GM12878 (cell line): ENCODE results near the gene ARHGEF7. TPM values are rescaled to one million over a fixed set of nuclear protein-coding genes. Genes with fewer than 3 reads are reported as not detected.

ENCODE experiments used
- ATAC-seq: fragments of 200-7000 bp; cut with Tn5 transposase; 3 replicates; pipeline ENCODE4 v1.9.1; 2020; ENCODE audit warnings: mild to moderate bottlenecking, moderate library complexity
- BruUV-seq: library from RNA; stranded (reverse); fragments of 400-500 nt; replicated peaks from 2 replicates; lab custom pipeline; 2021; lab: Mats Ljungman, UMichigan
- CTCF ChIA-PET: fragments of 300-600 bp; sonication (Branson Sonifier 250); formaldehyde crosslinking; extraction: SDS; loops from one replicate; lab custom pipeline; 2021; ENCODE audit warnings: inconsistent platforms; lab: Yijun Ruan, JAX
- POLR2A ChIA-PET: fragments of 350-600 bp; formaldehyde crosslinking; extraction: SDS; loops from one replicate; lab custom pipeline; 2021; ENCODE audit warnings: inconsistent platforms; lab: Charles Lee
- RAD21 ChIA-PET: fragments of 300-600 bp; sonication (Branson Sonifier 250); formaldehyde crosslinking; loops from one replicate; lab custom pipeline; 2023; ENCODE audit warnings: antibody characterized with exemption; ENCODE audit not compliant: unreplicated experiment; lab: Charles Lee
- SMC1A ChIA-PET: fragments of 300-600 bp; sonication (Branson Sonifier 250); formaldehyde crosslinking; loops from one replicate; lab custom pipeline; 2023; ENCODE audit not compliant: unreplicated experiment, uncharacterized antibody; lab: Charles Lee
- DNase-seq: peaks from one replicate; pipeline ENCODE4 v3.0.0-alpha.2; 2011; ENCODE audit warnings: low read depth, low spot score
- FAIRE-seq: peaks from 3 replicates; lab custom pipeline; 2011; peaks lifted over from hg19 to GRCh38; lab: Jason Lieb, UNC
- H2AFZ ChIP-seq: 2 replicates; pipeline ENCODE4 v1.6.0; 2011; ENCODE audit warnings: low read depth, low read length, control low read depth; ENCODE audit not compliant: control insufficient read depth
- H3K27ac ChIP-seq: 2 replicates; pipeline ENCODE4 v1.5.1; 2011; ENCODE audit warnings: control low read depth; ENCODE audit not compliant: control insufficient read depth, insufficient read depth
- H3K27me3 ChIP-seq, 2 experiments: replicated peaks in 1 of 2; 2 replicates each; pipeline versions ENCODE4 v1.6.0 to v1.6.1; 2011; ENCODE audit warnings: low read length in 1 of 2; ENCODE audit not compliant: control insufficient read depth in 2 of 2, insufficient read depth in 2 of 2
- H3K36me3 ChIP-seq, 2 experiments: 2 replicates each; pipeline ENCODE4 v1.5.1; 2011; ENCODE audit warnings: low read length in 1 of 2; ENCODE audit not compliant: control insufficient read depth in 2 of 2, insufficient read depth in 2 of 2
- H3K4me1 ChIP-seq: 2 replicates; pipeline ENCODE4 v1.6.1; 2011; ENCODE audit warnings: mild to moderate bottlenecking, low read length, moderate library complexity, mixed read lengths; ENCODE audit not compliant: control insufficient read depth, insufficient read depth
- H3K4me2 ChIP-seq: 2 replicates; pipeline ENCODE4 v1.6.0; 2011; ENCODE audit warnings: control low read depth; ENCODE audit not compliant: control insufficient read depth, insufficient read depth
- H3K4me3 ChIP-seq: fragments of 200-600 bp; sonication (generic); 2 replicates; pipeline ENCODE4 v1.5.1; 2016
- H3K79me2 ChIP-seq: 2 replicates; pipeline ENCODE4 v1.6.0; 2011; ENCODE audit warnings: low read length; ENCODE audit not compliant: control insufficient read depth, insufficient read depth
- H3K9ac ChIP-seq: 2 replicates; pipeline ENCODE4 v1.8.0; 2011; ENCODE audit warnings: low read length, control low read depth, mixed read lengths; ENCODE audit not compliant: control insufficient read depth, insufficient read depth
- H3K9me3 ChIP-seq: replicated peaks from 3 replicates; pipeline ENCODE4 v1.5.1; 2011; ENCODE audit warnings: mild to moderate bottlenecking, low read length; ENCODE audit not compliant: control insufficient read depth, insufficient read depth
- H4K20me1 ChIP-seq: 2 replicates; pipeline ENCODE4 v1.6.0; 2011; ENCODE audit not compliant: control insufficient read depth, insufficient read depth
- BACH1 ChIP-seq: fragments of 450-650 bp; IDR thresholded peaks from 2 replicates; pipeline ENCODE4 v1.6.1; 2017; ENCODE audit warnings: mild to moderate bottlenecking, borderline replicate concordance
- FOXK2 ChIP-seq: fragments of 450-650 bp; IDR thresholded peaks from 2 replicates; pipeline ENCODE4 v1.6.1; 2017; ENCODE audit warnings: mild to moderate bottlenecking, moderate library complexity
- HCFC1 ChIP-seq: fragments of 150-350 bp; IDR thresholded peaks from 2 replicates; pipeline ENCODE4 v1.6.1; 2014; ENCODE audit warnings: low read length
- KAT2A ChIP-seq: conservative IDR thresholded peaks from 2 replicates; pipeline ENCODE4 v1.6.1; 2011; ENCODE audit warnings: low read depth, low read length; ENCODE audit not compliant: control insufficient read depth
- PML ChIP-seq: IDR thresholded peaks from 2 replicates; pipeline ENCODE4 v1.6.1; 2012; ENCODE audit warnings: low read length, inconsistent platforms
- RB1 ChIP-seq: fragments of 450-650 bp; formaldehyde crosslinking; IDR thresholded peaks from 2 replicates; pipeline ENCODE4 v1.6.1; 2017; ENCODE audit warnings: mild to moderate bottlenecking, borderline replicate concordance
- SPI1 ChIP-seq: IDR thresholded peaks from 2 replicates; pipeline ENCODE4 v1.6.1; 2011; ENCODE audit warnings: low read depth, mild to moderate bottlenecking, low read length, moderate library complexity, borderline replicate concordance; ENCODE audit not compliant: insufficient read depth
- SRF ChIP-seq, 2 experiments: IDR thresholded peaks; 2 replicates each; pipeline ENCODE4 v1.6.1; 2011; ENCODE audit warnings: low read depth in 2 of 2, low read length in 2 of 2, mild to moderate bottlenecking in 1 of 2, moderate library complexity in 1 of 2
- SUPT20H ChIP-seq: IDR thresholded peaks from 2 replicates; pipeline ENCODE4 v1.6.1; 2011; ENCODE audit warnings: low read depth, mild to moderate bottlenecking, low read length, moderate library complexity, borderline replicate concordance; ENCODE audit not compliant: control insufficient read depth
- TBL1XR1 ChIP-seq: IDR thresholded peaks from 2 replicates; pipeline ENCODE4 v1.6.1; 2012; ENCODE audit warnings: low read depth, low read length, improper control_type of control experiment
- ZNF217 ChIP-seq: fragments of 450-650 bp; IDR thresholded peaks from 2 replicates; pipeline ENCODE4 v1.6.1; 2017; ENCODE audit warnings: antibody characterized with exemption, mild to moderate bottlenecking
- ZNF592 ChIP-seq: fragments of 450-650 bp; IDR thresholded peaks from 2 replicates; pipeline ENCODE4 v1.6.1; 2017; ENCODE audit warnings: mild to moderate bottlenecking, moderate library complexity
- WGBS: methylation state at CpG from one replicate; pipeline ENCODE4 v1.1.6; 2016; ENCODE audit warnings: low lambda C conversion rate; ENCODE audit not compliant: insufficient replicate concordance, insufficient coverage; ENCODE audit errors: missing lambda C conversion rate; 5-methylcytosine and 5-hydroxymethylcytosine counted together
- in situ Hi-C: fragments of 300-500 bp; cut with MboI; formaldehyde crosslinking; loops from 9 replicates; pipeline ENCODE4 v1.14.3; 2018; ENCODE audit warnings: mixed read lengths
- intact Hi-C: fragments of 100-400 bp; cut with micrococcal nuclease; formaldehyde crosslinking; loops from one replicate; pipeline ENCODE4 v1.14.2; 2022; ENCODE audit not compliant: unreplicated experiment
- polyA plus RNA-seq, 11 experiments: library from polyadenylated mRNA; depleted of rRNA in 4 of 11; unstranded in 6 of 11; stranded (reverse) in 5 of 11; fragments of >200 nt; fragmentation: Nextera tagmentation in 4 of 11; fragmentation: Illumina TruSeq in 1 of 11; extraction: Ambion mirVana in 4 of 11; extraction: Trizol in 1 of 11; gene quantifications; 1 replicate in 1 of 11; 2 replicates in 10 of 11; pipeline versions ENCODE4 v1.2.1 to v1.2.3, GENCODE V29; 2011 to 2016; ENCODE audit warnings: inconsistent platforms in 2 of 11, missing spikeins in 2 of 11, low read depth in 1 of 11
- total RNA-seq, 4 experiments: library from RNA; depleted of rRNA in 3 of 4; stranded (reverse); fragments of >200 nt in 3 of 4; fragmentation: Illumina TruSeq in 1 of 4; extraction: Trizol in 1 of 4; gene quantifications; 2 replicates each; pipeline versions ENCODE4 v1.2.1 to v1.2.3, GENCODE V29; 2013 to 2021
- TF ChIP-seq, protein P1 (sequence below): IDR thresholded peaks from 2 replicates; pipeline ENCODE4 v1.6.1; 2012; ENCODE audit warnings: low read depth, low read length, improper control_type of control experiment
- TF ChIP-seq, protein P2 (sequence below): fragments of 450-650 bp; formaldehyde crosslinking; IDR thresholded peaks from 2 replicates; pipeline ENCODE4 v1.5.0; 2022; ENCODE audit warnings: mild to moderate bottlenecking, missing genetic modification characterization

ARHGEF7 gene
- total and polyA plus RNA-seq, 10 of the 15 experiments (the other 5 are each of a cell fraction or from before 2014, with no cell fraction given) = 4.7 to 65.5 (median 36.6) TPM

DNA sequence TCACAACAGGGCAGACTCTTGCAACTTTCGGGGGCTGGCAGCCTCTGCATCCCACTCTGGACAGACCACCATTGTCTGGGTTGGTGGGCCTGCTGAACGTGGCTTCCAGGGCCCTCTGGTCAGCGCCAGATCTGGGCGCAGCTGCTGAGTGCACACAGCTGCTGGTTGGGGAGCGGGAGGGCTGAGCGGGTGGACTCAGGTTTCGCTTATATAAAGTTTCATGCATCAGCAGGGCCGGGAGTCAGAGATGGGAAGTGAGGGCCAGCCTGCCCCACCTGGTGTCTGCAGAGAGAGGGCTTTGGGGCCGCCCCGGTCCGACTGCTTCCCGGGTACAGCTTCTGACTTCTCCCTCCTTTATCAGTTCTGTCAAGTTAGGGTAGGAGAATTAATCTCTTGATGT is 6.9 kb downstream of the ARHGEF7 start (continued):
- no peak for TF ChIP-seq ZNF592

DNA sequence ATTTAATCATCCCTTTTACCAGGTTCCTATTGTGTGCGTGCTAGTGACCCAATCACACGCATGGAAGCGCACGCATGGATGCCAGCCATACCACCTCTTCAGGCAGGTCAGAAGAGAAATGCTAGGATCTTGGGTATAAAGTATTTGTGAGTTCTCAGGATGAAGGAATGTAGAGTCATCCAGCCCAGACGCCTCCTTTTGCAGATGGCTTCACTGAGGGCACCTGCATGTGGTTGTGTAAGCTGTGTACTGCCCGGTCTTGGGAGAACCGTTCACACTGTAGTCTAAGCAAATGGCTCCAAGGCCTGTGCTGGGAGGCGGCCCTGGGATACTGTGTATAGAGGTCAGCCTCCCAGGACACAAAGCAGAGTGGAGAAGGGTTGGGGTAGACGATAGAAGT is 7.5 kb downstream of the ARHGEF7 start:
- Histone ChIP-seq H3K4me2 (no peak overlapping the region), H4K20me1 (no peaks in the 10 kb centered on the region), H2AFZ (no peak overlapping the region), H3K4me1 (no peaks in the 10 kb centered on the region), H3K36me3 (no peaks in the 10 kb centered on the region), H3K9ac (no peak overlapping the region), H3K9me3 (no peaks in the 10 kb centered on the region), H3K79me2 (no peaks in the 10 kb centered on the region), H3K4me3 (no peak overlapping the region), H3K27ac (no peak overlapping the region), H3K27me3 (peaks cover 3 to 7% of the 10 kb centered on the region in 2 experiments; a peak in 1 of 4 replicates)
- TF ChIP-seq BACH1 = no peak
- no peak for TF ChIP-seq SRF (IDR thresholded peaks at IDR 0.05; ENCODE audit: low read depth in 2 of 2, low read length in 2 of 2)
- TF ChIP-seq, protein P1, sequence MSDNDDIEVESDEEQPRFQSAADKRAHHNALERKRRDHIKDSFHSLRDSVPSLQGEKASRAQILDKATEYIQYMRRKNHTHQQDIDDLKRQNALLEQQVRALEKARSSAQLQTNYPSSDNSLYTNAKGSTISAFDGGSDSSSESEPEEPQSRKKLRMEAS = no peak
- TF ChIP-seq HCFC1 = no peak
- no peak for TF ChIP-seq RB1
- TF ChIP-seq, protein P2, sequence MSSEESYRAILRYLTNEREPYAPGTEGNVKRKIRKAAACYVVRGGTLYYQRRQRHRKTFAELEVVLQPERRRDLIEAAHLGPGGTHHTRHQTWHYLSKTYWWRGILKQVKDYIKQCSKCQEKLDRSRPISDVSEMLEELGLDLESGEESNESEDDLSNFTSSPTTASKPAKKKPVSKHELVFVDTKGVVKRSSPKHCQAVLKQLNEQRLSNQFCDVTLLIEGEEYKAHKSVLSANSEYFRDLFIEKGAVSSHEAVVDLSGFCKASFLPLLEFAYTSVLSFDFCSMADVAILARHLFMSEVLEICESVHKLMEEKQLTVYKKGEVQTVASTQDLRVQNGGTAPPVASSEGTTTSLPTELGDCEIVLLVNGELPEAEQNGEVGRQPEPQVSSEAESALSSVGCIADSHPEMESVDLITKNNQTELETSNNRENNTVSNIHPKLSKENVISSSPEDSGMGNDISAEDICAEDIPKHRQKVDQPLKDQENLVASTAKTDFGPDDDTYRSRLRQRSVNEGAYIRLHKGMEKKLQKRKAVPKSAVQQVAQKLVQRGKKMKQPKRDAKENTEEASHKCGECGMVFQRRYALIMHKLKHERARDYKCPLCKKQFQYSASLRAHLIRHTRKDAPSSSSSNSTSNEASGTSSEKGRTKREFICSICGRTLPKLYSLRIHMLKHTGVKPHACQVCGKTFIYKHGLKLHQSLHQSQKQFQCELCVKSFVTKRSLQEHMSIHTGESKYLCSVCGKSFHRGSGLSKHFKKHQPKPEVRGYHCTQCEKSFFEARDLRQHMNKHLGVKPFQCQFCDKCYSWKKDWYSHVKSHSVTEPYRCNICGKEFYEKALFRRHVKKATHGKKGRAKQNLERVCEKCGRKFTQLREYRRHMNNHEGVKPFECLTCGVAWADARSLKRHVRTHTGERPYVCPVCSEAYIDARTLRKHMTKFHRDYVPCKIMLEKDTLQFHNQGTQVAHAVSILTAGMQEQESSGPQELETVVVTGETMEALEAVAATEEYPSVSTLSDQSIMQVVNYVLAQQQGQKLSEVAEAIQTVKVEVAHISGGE (CRISPR knock-in tag) = no peak
- no peak for TF ChIP-seq KAT2A
- no peak for TF ChIP-seq SPI1
- TF ChIP-seq ZNF217 = no peak
- TF ChIP-seq FOXK2 = no peak
- no peak for TF ChIP-seq SUPT20H
- TF ChIP-seq PML = no peak
- no peak for TF ChIP-seq TBL1XR1
- CTCF ChIA-PET = no interaction called here
- RAD21 ChIA-PET = no interaction called here
- SMC1A ChIA-PET = no interaction called here
- ATAC-seq (no peak), FAIRE-seq (no peak), DNase-seq (no peak)
- POLR2A ChIA-PET = no interaction called here
- in situ Hi-C loops (no loop called here), intact Hi-C loops (no loop called here)
- BruUV-seq = no TSS peak
- WGBS = 65% methylated on average over 9 of the region's 9 CpGs
